Kidney (tissue), 14 donors: ENCODE results near the gene MUSTN1. TPM values are rescaled to one million over a fixed set of nuclear protein-coding genes. Genes with fewer than 3 reads are reported as not detected.

ENCODE experiments used
- DNase-seq, 5 donors: peaks; one replicate each; pipeline ENCODE4 v3.0.0-alpha.2; 2013 to 2020
- FAIRE-seq: peaks from 2 replicates; lab custom pipeline; 2012; peaks lifted over from hg19 to GRCh38; lab: Jason Lieb, UNC
- H3K27ac ChIP-seq, 2 donors: one replicate each; pipeline ENCODE4 v1.7.0; 2013; ENCODE audit warnings: low read depth in 2 of 2, low read length in 2 of 2, inconsistent platforms in 1 of 2
- H3K27me3 ChIP-seq: one replicate; pipeline ENCODE4 v1.7.1; 2013; ENCODE audit warnings: low read length, inconsistent platforms; ENCODE audit not compliant: control insufficient read depth, insufficient read depth
- H3K36me3 ChIP-seq, 3 donors: one replicate each; pipeline versions ENCODE4 v1.7.0 to v1.7.1; 2013; ENCODE audit warnings: low read length in 3 of 3, control low read depth in 1 of 3, inconsistent platforms in 1 of 3; ENCODE audit not compliant: insufficient read depth in 3 of 3, control insufficient read depth in 2 of 3
- H3K4me1 ChIP-seq, 3 donors: one replicate each; pipeline versions ENCODE4 v1.7.0 to v1.7.1; 2013; ENCODE audit warnings: low read length in 3 of 3, inconsistent platforms in 1 of 3, low read depth in 1 of 3; ENCODE audit not compliant: control insufficient read depth in 2 of 3, insufficient read depth in 2 of 3
- H3K4me3 ChIP-seq, 3 donors: one replicate each; pipeline versions ENCODE4 v1.7.0 to v1.8.1; 2013; ENCODE audit warnings: low read length in 3 of 3, control low read depth in 1 of 3, inconsistent platforms in 1 of 3
- H3K9ac ChIP-seq, 3 donors: one replicate each; pipeline versions ENCODE4 v1.7.0 to v1.7.1; 2013; ENCODE audit warnings: low read length in 3 of 3, control low read depth in 1 of 3, inconsistent platforms in 1 of 3
- H3K9me3 ChIP-seq, 3 donors: one replicate each; pipeline versions ENCODE4 v1.7.0 to v1.7.1; 2013; ENCODE audit warnings: low read length in 3 of 3, control low read depth in 1 of 3, inconsistent platforms in 1 of 3; ENCODE audit not compliant: control insufficient read depth in 2 of 3, insufficient read depth in 1 of 3
- CTCF ChIP-seq: IDR thresholded peaks from 3 replicates; pipeline ENCODE4 v1.5.1; 2012; ENCODE audit warnings: mild to moderate bottlenecking, moderate library complexity, borderline replicate concordance; ENCODE audit not compliant: insufficient read depth; ENCODE audit errors: extremely low read depth
- intact Hi-C: fragments of 100-400 bp; cut with DNase I; formaldehyde crosslinking; loops from one replicate; pipeline ENCODE4 v1.11.1; 2022
- polyA plus RNA-seq: library from polyadenylated mRNA; stranded (reverse); fragments of 350-450 nt; fragmentation: Illumina TruSeq; extraction: RNeasy Lipid Tissue Mini Kit (QIAGEN cat#74804); gene quantifications from one replicate; pipeline ENCODE4 v1.2.3, GENCODE V29; 2014; ENCODE audit warnings: low read depth, low replicate concordance; ENCODE audit not compliant: insufficient read depth
- total RNA-seq: library from RNA; stranded (reverse); fragmentation: NEBNext Ultra II Directional; extraction: Animal tissue kit (Norgen Biotek cat#: 25700); gene quantifications from one replicate; pipeline ENCODE4 v1.2.1, GENCODE V29; 2021
- donor health status: control.
- donor health status: control.
- donor health status: control.
- donor health status: control.
- donor health status: control.
- donor health status: DM: yes; HTN: yes; CAD: no.
- donor health status: Normal renal cell carcinoma (clear cell type).

Gene MUSTN1
- total and polyA plus RNA-seq, 2 donors from 2014 or later = 18.6 to 47.8 TPM

GRCh38 chr3:52790741-52791140 lies 44.1 kb downstream of the MUSTN1 start:
- Histone ChIP-seq H3K27me3 (no peaks in the 10 kb centered on the region), H3K4me3 (no peak overlapping the region), H3K27ac (no peak overlapping the region), H3K36me3 (no peaks in the 10 kb centered on the region), H3K4me1 (no peaks in the 10 kb centered on the region), H3K9ac (no peak overlapping the region), H3K9me3 (no peaks in the 10 kb centered on the region)
- no peak for FAIRE-seq
- TF ChIP-seq CTCF = no peak
- DNase-seq = no peak
- intact Hi-C loops = no loop called here

- no peaks in the 10 kb centered on the region for H3K36me3 ChIP-seq
- H3K27me3 ChIP-seq = no peaks in the 10 kb centered on the region
- DNase-seq (peak in 1 of 5 donors; percentile 26), FAIRE-seq (no peak)
- no peak overlapping the region for H3K9ac ChIP-seq
- H3K27ac ChIP-seq = no peak overlapping the region
- intact Hi-C loops = no loop called here
- no peaks in the 10 kb centered on the region for H3K9me3 ChIP-seq
- no peak for TF ChIP-seq CTCF
- no peak overlapping the region for H3K4me3 ChIP-seq
- no peaks in the 10 kb centered on the region for H3K4me1 ChIP-seq
Observed at GRCh38 chr3:52790337-52790736, 44.5 kb downstream of the MUSTN1 start.

- Histone ChIP-seq H3K27ac (no peak overlapping the region), H3K4me3 (no peak overlapping the region), H3K4me1 (no peaks in the 10 kb centered on the region), H3K9me3 (no peaks in the 10 kb centered on the region), H3K27me3 (no peaks in the 10 kb centered on the region), H3K36me3 (no peaks in the 10 kb centered on the region), H3K9ac (no peak overlapping the region)
- FAIRE-seq (no peak), DNase-seq (peak in 1 of 5 donors; percentile 60)
- no peak for TF ChIP-seq CTCF
- intact Hi-C loops = no loop called here
Observed at GRCh38 chr3:52789746-52790040, 45.1 kb downstream of the MUSTN1 start.
